ENCODE measurements around the gene ACBD6.

ACBD6 gene

DNA sequence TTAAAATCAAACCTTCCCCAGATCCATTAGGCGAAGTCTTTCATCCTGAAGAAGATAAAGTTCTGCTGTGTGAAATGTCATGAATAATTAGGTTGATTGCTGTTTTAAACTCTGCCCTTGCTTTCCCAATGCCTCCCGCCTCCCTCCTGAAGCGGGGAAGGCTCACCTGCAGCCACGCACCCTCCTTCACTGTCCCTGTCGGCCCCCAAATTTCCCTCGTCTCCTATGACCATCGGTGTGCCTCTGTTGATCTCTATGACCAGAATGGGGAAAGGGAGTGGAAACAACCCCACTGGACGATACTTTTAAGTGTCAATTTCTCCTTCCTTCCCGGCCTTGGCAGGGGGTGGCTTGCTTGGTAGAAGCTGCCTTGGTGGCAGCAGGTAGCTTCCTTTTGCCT, 237.2 kb downstream of the ACBD6 start:
- Mint-ChIP-seq H3K4me3 (no peak overlapping the region), H3K27ac (no peak overlapping the region), H3K36me3 (no peaks in the 10 kb centered on the region), H3K9me3 (no peaks in the 10 kb centered on the region), H3K27me3 (no peaks in the 10 kb centered on the region), H3K4me1 (no peaks in the 10 kb centered on the region)
- no peak for ATAC-seq

DNA sequence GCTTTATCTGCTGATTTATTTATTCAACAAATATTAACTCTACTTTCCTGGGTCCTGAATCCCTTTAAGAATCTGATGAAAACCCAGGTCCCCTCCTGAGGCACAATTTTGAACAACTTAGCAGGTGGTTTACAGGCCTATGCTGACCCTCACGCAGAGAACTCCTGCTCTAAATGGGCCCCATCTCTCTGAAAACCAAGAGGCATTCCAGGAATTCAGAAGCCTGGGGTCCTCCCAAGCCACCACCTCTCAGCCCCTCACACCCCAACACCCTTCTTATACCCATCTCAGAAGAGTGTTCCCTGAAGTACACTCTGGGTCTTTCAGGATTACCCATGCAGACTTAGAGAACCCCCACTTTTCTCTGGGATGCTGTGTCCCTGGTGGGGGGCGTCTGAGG, 237.8 kb downstream of the ACBD6 start:
- H3K27me3 Mint-ChIP-seq: peaks cover under 1% of the 10 kb centered on the region
- no peaks in the 10 kb centered on the region for H3K4me1 Mint-ChIP-seq
- H3K36me3 Mint-ChIP-seq: no peaks in the 10 kb centered on the region
- H3K4me3 Mint-ChIP-seq: no peak overlapping the region
- no peak for ATAC-seq
- H3K9me3 Mint-ChIP-seq: no peaks in the 10 kb centered on the region
- no peak overlapping the region for H3K27ac Mint-ChIP-seq

DNA sequence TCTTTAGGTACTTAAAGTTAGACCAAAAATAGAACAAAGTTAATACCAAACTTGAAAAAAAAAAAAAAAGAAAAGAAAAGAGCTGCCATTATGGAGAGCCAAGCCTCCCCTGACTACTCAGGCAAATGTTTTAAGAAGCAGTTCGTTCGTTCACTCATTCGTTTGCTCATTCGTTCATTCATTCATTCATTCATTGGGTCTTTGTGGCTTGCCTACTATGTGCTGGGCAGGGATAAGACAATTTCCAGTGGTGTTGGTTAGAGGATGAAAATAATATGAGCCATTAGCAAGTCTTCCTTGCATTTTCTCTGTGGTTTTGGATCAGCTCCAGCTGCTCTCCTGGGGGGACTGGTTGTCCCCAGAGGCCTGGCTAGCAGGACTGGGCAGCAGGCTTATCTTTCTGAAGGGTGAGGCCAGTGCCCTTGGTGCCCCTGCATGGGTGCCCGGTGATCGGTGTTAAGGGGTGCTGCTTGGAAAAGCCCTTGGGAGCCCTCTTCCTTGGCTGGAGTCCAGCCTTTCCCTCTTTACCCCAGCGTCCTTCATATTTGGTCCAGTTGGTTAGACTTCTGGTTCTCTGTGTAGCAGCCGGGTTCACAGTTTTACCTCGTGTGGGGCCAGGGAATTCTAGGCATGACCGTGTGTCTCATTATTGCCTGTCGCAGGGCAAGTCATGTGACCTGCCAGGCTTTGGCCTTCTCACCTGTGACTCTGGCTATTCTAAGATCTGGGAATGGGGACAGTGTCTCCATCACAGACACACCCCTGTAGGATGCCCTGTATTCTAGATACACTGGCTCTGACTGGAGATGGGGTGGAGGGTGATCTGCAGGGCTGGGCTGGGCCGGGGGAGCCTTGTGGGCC, 239.5 kb downstream of the ACBD6 start:
- Mint-ChIP-seq H3K27ac (no peak overlapping the region), H3K4me1 (no peaks in the 10 kb centered on the region), H3K36me3 (no peaks in the 10 kb centered on the region), H3K4me3 (no peak overlapping the region), H3K27me3 (peaks cover 18% of the 10 kb centered on the region), H3K9me3 (no peaks in the 10 kb centered on the region)
- no peak for ATAC-seq

DNA sequence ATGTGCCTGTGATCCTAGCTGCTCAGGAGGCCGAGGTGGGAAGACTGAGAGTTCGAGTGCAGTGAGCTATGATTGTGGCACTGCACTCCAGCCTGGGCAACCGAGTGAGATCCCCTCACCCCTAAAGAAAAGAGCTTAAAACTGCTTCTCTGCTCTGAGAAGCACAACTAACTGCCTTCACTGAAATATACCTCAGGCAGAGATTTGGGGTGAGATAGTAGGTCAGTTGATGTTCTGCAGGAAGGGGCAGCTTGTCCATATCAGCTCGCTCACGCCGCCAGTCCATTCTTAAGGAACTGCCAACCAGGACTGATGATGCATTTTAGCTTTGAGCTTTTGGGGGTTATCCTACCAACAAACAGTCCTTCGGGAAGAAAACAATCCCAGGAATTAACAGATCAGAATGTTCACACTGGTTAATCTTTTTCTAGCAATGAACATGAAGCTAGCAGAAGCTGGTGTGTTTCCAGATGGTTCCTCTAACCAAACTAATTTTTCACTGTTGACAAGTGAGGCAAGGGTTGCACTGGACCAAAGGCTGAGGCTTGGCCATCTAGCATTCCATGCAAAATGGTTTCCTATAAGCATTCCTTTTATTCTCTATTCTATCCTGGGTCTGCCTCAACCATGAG, 240.7 kb downstream of the ACBD6 start:
- H3K36me3 Mint-ChIP-seq: no peaks in the 10 kb centered on the region
- no peak overlapping the region for H3K27ac Mint-ChIP-seq

DNA sequence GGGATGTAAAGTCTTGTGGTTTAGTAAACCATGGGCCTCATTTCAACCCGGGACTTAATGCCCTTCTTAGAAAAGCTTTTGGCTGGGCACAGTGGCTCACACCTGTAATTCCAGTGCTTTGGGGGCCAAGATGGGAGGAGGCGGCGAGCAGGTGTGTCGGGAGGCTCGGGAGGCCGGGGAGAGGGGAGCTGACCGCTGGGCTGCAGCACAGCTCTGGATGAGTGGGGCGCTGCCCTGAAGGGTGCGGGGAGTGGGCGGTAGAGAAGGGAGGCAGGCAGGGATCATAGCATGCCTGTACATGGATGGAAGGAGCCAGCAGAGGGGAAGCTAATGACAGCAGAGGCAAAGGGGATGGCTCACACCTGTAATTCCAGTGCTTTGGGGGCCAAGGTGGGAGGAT, 241.3 kb downstream of the ACBD6 start:
- H3K4me1 Mint-ChIP-seq: no peaks in the 10 kb centered on the region
- H3K9me3 Mint-ChIP-seq: no peaks in the 10 kb centered on the region
- no peak for ATAC-seq
- H3K27me3 Mint-ChIP-seq: peaks cover 33% of the 10 kb centered on the region
- H3K4me3 Mint-ChIP-seq: no peak overlapping the region
- no peaks in the 10 kb centered on the region for H3K36me3 Mint-ChIP-seq
- no peak overlapping the region for H3K27ac Mint-ChIP-seq

More for the DNA sequence above, 240.7 kb downstream of the ACBD6 start:
- Mint-ChIP-seq H3K27me3 (peaks cover 27% of the 10 kb centered on the region), H3K4me3 (no peak overlapping the region), H3K4me1 (no peaks in the 10 kb centered on the region), H3K9me3 (no peaks in the 10 kb centered on the region)
- no peak for ATAC-seq

DNA sequence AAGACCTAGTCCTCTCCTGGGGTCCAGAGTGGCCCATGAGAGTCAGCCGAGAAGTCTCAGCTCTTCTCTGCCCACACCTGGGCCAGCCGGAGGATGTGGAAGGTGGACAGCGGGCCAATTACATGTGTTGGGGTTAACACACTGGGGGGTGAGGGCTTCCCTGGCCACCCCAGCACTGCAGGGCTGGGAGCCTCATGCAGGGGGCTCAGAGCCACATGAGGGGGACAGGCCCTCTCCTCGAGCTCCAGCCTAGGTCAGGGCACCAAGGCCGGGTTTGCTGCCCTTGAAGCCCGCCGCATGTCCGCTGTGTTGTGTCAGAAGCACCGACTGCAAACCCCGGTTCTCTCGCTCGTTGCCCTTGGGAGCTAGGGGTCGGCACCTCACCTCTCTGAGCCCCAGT, 241.8 kb downstream of the ACBD6 start:
- peaks cover 38% of the 10 kb centered on the region for H3K27me3 Mint-ChIP-seq
- no peak for ATAC-seq
- H3K36me3 Mint-ChIP-seq: no peaks in the 10 kb centered on the region
- H3K4me3 Mint-ChIP-seq: no peak overlapping the region
- H3K9me3 Mint-ChIP-seq: no peaks in the 10 kb centered on the region
- H3K27ac Mint-ChIP-seq: no peak overlapping the region
- no peaks in the 10 kb centered on the region for H3K4me1 Mint-ChIP-seq

DNA sequence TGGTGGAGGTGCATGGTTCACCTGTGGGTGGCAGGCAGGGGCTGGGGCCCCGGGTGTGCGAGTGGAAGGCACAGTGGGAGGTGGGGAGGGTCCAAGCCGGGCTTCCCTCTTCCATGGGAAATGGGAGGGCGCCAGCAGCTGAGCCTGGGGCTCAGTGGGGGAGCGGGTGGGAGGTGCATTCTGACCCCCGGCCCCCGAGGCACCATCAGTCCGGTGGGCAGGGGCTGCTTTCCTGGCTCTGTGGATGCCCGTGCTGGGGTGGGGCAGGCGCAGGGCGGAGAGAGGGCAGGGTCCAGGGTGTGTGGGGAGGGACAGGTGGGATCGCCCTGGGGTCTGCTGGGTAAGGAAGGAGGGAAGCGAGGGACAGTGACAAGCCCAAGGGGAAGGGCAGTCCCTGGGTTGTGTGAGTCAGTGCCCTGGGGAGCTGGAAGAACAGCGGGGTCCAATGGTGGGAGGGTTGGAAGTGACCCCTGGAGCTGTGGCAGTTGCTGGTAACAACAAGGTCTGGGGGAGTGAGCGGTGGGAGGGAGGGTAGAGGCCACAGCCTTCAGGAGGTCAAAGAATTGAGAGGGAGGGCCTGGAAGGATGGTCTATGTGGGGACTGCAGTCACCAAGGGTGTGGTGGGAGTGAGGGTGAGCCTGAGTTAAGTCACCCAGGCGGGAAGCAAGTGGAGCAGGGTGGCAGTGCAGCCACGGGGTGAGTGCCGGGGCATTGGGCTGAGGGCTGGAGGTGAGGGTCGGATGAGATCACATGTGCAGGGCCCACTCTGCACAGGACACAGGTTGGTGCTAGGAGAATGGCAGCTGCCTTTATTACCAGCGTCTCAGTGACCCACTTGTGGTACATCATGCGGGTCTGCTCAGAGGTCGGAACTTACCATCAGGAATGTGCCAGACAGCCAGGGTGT, 242.7 kb downstream of the ACBD6 start:
- peak; percentile 17 for ATAC-seq
- no peaks in the 10 kb centered on the region for H3K9me3 Mint-ChIP-seq
- no peaks in the 10 kb centered on the region for H3K4me1 Mint-ChIP-seq
- peaks cover 42% of the 10 kb centered on the region for H3K27me3 Mint-ChIP-seq
- H3K27ac Mint-ChIP-seq: no peak overlapping the region
- H3K4me3 Mint-ChIP-seq: no peak overlapping the region
- H3K36me3 Mint-ChIP-seq: no peaks in the 10 kb centered on the region

DNA sequence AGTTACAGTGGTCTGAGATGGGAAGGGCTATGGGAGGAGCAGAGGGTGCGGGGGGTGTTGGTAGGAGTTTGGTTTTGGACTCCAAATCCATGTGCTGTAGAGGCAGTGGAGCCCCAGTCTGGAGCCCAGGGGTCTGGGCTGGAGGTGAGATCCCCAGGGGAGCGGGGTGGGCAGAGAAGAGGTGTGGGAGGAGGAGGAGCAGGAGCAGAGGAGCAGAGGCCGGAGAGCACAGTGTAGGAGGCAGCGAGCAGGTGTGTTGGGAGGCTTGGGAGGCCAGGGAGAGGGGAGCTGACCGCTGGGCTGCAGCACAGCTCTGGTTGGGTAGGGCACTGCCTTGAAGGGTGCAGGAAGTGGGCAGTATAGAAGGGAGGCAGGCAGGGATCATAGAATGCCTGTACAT, 243.4 kb downstream of the ACBD6 start:
- no peaks in the 10 kb centered on the region for H3K36me3 Mint-ChIP-seq
- H3K9me3 Mint-ChIP-seq: no peaks in the 10 kb centered on the region
- H3K27me3 Mint-ChIP-seq: peaks cover 46% of the 10 kb centered on the region
- no peak overlapping the region for H3K4me3 Mint-ChIP-seq
- no peak overlapping the region for H3K27ac Mint-ChIP-seq
- ATAC-seq: no peak
- H3K4me1 Mint-ChIP-seq: no peaks in the 10 kb centered on the region

DNA sequence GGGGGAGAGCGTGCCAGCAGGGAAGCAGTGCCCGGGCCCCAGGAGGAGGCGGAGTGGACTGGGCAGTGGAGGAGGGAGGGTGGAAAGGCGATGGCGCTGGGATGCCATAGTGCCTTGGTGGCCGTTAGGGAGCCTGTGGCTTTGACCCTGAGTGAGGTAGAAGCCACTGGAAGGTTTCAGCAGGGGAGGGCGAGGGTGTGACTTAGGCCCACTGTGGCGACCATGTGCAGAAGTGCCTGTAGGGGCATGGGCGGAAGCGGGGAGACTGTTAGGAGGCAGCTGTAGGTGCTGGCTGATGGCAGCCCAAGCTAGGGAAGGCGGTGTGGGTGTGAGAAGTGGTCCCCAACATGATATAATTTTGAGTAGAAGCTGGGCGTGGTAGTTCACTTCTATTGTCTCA, 244.1 kb downstream of the ACBD6 start:
- Mint-ChIP-seq H3K4me1 (no peaks in the 10 kb centered on the region), H3K9me3 (no peaks in the 10 kb centered on the region), H3K27ac (no peak overlapping the region), H3K36me3 (no peaks in the 10 kb centered on the region), H3K27me3 (peaks cover 51% of the 10 kb centered on the region), H3K4me3 (no peak overlapping the region)
- no peak for ATAC-seq

DNA sequence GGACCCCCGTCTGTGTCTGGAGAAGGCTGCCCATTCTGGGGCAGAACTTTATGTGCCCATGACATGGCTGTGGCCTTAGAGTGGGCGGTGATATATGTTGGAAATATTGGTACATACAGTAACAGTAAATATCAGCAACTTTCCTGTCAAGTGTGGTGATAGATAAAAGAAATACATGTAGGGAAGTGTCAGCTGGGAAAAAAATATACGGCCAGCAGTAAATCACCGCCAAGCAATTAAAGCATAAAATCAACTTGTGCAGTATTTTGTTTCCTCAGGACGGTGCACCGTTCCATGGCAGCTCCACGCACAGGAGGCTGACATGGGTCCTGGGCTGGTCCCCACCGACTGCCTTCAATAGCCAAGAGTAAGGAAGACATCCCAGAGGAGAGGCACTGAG, 244.9 kb downstream of the ACBD6 start:
- peaks cover 59% of the 10 kb centered on the region for H3K27me3 Mint-ChIP-seq
- no peaks in the 10 kb centered on the region for H3K36me3 Mint-ChIP-seq
- ATAC-seq: no peak

DNA sequence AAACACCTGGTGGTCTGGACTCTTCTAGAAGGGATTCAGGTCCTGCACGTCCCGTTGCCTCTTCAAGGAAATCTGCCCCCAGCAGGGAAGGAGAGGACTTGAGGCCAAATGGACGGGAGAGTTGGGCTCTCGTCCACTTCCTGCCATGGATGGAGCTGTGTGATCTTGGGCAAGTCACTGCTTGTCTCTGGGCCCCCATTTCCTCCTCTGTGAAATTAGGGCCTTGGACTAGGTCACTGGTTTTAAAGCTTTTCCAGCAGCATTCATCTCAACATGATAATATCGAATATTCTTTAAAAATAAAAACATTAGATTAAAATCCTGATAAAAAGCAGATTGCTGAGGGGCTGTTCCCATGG, 245.4 kb downstream of the ACBD6 start:
- H3K4me1 Mint-ChIP-seq: no peaks in the 10 kb centered on the region
- no peak overlapping the region for H3K27ac Mint-ChIP-seq
- H3K27me3 Mint-ChIP-seq: peaks cover 64% of the 10 kb centered on the region
- ATAC-seq: no peak
- H3K36me3 Mint-ChIP-seq: no peaks in the 10 kb centered on the region
- no peaks in the 10 kb centered on the region for H3K9me3 Mint-ChIP-seq
- H3K4me3 Mint-ChIP-seq: no peak overlapping the region

More for the DNA sequence above, 244.9 kb downstream of the ACBD6 start:
- H3K4me1 Mint-ChIP-seq: no peaks in the 10 kb centered on the region
- H3K9me3 Mint-ChIP-seq: no peaks in the 10 kb centered on the region
- H3K4me3 Mint-ChIP-seq: no peak overlapping the region
- H3K27ac Mint-ChIP-seq: no peak overlapping the region

DNA sequence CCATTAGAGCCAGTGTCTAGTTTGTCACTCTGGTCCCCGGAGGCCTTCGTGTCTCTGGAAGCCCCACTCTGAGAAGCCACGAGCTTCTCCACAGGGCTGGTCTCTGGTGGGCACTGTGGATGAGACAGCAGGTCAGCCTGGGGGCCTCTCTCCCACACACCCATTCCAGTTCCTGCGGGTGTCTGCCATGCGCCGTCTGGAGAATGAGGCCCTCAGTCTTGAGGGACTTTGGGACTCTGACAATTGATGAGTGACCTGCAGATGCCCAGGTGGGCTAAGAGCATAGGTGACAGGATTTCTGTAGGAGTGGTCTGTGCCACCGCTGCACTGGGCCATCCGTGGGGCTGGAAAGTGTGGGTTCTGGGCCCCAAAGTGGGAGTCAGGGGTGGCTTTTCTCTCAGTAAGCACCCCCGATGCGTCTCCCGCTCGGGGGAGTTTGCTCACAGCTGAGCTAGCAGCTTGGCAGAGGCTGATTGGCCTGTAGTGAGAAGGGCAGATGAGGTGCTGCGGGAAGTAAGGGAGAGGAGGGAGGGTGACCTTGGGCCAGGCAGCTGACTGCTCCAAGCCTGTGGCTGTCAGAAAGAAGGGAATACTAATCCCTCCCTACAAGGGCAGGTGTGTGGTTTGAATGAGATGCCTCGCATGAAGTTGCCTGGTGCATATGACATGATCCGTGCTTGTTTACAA, 245.9 kb downstream of the ACBD6 start:
- H3K27me3 Mint-ChIP-seq: peaks cover 69% of the 10 kb centered on the region
- no peaks in the 10 kb centered on the region for H3K9me3 Mint-ChIP-seq
- no peak overlapping the region for H3K4me3 Mint-ChIP-seq
- ATAC-seq: no peak
- H3K4me1 Mint-ChIP-seq: no peaks in the 10 kb centered on the region
- no peak overlapping the region for H3K27ac Mint-ChIP-seq
- H3K36me3 Mint-ChIP-seq: no peaks in the 10 kb centered on the region

DNA sequence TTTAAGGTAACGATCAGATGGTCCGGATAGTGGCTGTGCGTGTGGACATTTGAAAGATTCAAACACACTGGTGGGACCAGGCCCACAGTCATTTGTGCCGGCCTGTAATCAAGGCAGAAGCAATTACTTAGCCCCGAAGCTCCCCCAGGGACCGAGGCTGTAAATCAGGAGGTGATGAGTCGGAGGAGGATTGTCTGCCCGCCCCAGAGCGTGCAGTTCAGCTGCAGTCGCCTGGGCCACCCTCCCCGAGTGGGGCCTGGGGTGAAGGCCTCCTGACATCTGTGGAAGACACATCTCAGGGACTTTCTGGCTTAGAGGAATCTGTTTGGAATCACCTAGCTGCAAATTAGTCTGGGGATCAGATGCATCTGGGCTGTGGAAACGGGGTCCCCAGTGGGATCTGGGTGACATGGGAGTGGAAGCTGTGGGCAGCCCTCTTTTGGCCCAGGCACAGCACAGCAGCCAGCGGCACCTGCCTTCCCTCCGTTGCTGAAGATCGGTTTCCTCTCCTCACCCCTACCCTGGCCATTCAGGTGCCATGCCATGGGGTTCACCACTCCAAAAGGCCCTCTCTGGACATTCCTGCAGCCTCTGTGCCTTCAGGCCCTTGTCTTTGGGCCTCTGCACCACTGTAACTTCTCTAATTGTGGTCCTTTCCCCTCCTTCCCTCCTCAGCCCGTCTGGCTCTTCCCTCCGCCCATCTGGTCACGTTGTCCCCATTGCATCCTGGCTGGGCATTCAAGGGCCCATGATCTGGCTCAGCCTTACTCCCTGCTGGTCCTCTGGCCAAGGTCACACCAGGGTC, 246.6 kb downstream of the ACBD6 start:
- Mint-ChIP-seq H3K27me3 (peaks cover 77% of the 10 kb centered on the region), H3K27ac (no peak overlapping the region), H3K36me3 (no peaks in the 10 kb centered on the region), H3K9me3 (no peaks in the 10 kb centered on the region), H3K4me3 (no peak overlapping the region), H3K4me1 (no peaks in the 10 kb centered on the region)
- ATAC-seq: no peak

DNA sequence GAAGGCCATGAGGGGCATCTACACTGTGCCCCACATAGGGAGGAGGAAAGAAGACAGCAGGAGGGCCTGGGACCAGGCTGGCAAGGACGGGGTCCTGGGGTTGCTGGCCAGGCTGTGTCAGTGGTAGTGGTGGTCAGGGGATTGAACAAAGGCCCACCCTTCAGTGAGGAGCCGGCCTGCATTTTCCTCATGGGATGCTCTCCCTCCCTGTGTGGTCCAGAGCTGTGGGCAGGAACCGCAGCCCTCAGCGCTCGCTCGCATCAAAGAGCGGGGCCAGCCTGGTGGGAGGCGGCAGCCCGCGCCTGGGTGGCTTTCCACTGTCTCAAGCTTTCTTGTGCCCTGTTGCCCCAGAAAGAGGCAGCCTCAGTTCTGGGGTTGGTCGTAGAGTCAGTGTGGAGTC, 247.5 kb downstream of the ACBD6 start:
- Mint-ChIP-seq H3K4me3 (no peak overlapping the region), H3K36me3 (no peaks in the 10 kb centered on the region), H3K27me3 (peaks cover 86% of the 10 kb centered on the region), H3K4me1 (no peaks in the 10 kb centered on the region), H3K9me3 (no peaks in the 10 kb centered on the region), H3K27ac (no peak overlapping the region)
- ATAC-seq: no peak
